ENCODE results near the gene AGAP1. TPM values are rescaled to one million over a fixed set of nuclear protein-coding genes. Genes with fewer than 3 reads are reported as not detected.

Gene AGAP1
- total RNA-seq, 1 donor, result 18.5 TPM

GRCh38 chr2:235641956-235642355 lies 148.1 kb downstream of the AGAP1 start:
- TF ChIP-seq CTCF (IDR thresholded peaks at IDR 0.05; ENCODE audit: extremely low read depth, low read depth, low read length), result no peak
- no peak overlapping the region for H2AFZ ChIP-seq (ENCODE audit: low read length)
- H3K79me2 ChIP-seq (ENCODE audit: insufficient read depth, low read length), result peaks cover 59% of the 10 kb centered on the region
- peaks cover 19% of the 10 kb centered on the region for H4K20me1 ChIP-seq (ENCODE audit: insufficient read depth, low read length)
- DNase-seq (ENCODE audit: insufficient read length, low spot score, missing footprints), result no peak
- H3K9me3 ChIP-seq (ENCODE audit: low read depth, low read length), result no peaks in the 10 kb centered on the region
- peak overlapping the region; percentile 69 for H3K4me2 ChIP-seq (ENCODE audit: insufficient read depth, low read length)
- H3K27ac ChIP-seq (ENCODE audit: low read depth, low read length), result peak overlapping the region; percentile 69
- no peaks in the 10 kb centered on the region for H3K36me3 ChIP-seq (ENCODE audit: insufficient read depth, low read length)
- H3K4me1 ChIP-seq (ENCODE audit: insufficient read depth, low read length), result peaks cover 41% of the 10 kb centered on the region
- H3K4me3 ChIP-seq (ENCODE audit: insufficient read depth, low read length), result no peak overlapping the region
- no peaks in the 10 kb centered on the region for H3K27me3 ChIP-seq (ENCODE audit: insufficient read depth, low read length)

GRCh38 chr2:235642446-235643098 lies 148.7 kb downstream of the AGAP1 start:
- peaks cover 41% of the 10 kb centered on the region for H3K4me1 ChIP-seq (ENCODE audit: insufficient read depth, low read length)
- H3K9me3 ChIP-seq (ENCODE audit: low read depth, low read length), result no peaks in the 10 kb centered on the region
- no peaks in the 10 kb centered on the region for H3K27me3 ChIP-seq (ENCODE audit: insufficient read depth, low read length)
- peak overlapping the region; percentile 14 for H3K4me2 ChIP-seq (ENCODE audit: insufficient read depth, low read length)
- H3K4me3 ChIP-seq (ENCODE audit: insufficient read depth, low read length), result no peak overlapping the region
- peak overlapping the region; percentile 69 for H3K27ac ChIP-seq (ENCODE audit: low read depth, low read length)
- H2AFZ ChIP-seq (ENCODE audit: low read length), result no peak overlapping the region
- no peak for DNase-seq (ENCODE audit: insufficient read length, low spot score, missing footprints)
- H3K36me3 ChIP-seq (ENCODE audit: insufficient read depth, low read length), result no peaks in the 10 kb centered on the region
- peaks cover 58% of the 10 kb centered on the region for H3K79me2 ChIP-seq (ENCODE audit: insufficient read depth, low read length)
- peak; percentile 32 for TF ChIP-seq CTCF (IDR thresholded peaks at IDR 0.05; ENCODE audit: extremely low read depth, low read depth, low read length)
- peaks cover 19% of the 10 kb centered on the region for H4K20me1 ChIP-seq (ENCODE audit: insufficient read depth, low read length)

GRCh38 chr2:235643680-235644511 lies 150.1 kb downstream of the AGAP1 start:
- Histone ChIP-seq H2AFZ (ENCODE audit: low read length) (no peak overlapping the region), H3K36me3 (ENCODE audit: insufficient read depth, low read length) (no peaks in the 10 kb centered on the region), H3K9me3 (ENCODE audit: low read depth, low read length) (no peaks in the 10 kb centered on the region), H3K4me3 (ENCODE audit: insufficient read depth, low read length) (no peak overlapping the region), H3K79me2 (ENCODE audit: insufficient read depth, low read length) (peaks cover 66% of the 10 kb centered on the region), H3K4me2 (ENCODE audit: insufficient read depth, low read length) (no peak overlapping the region), H3K27me3 (ENCODE audit: insufficient read depth, low read length) (no peaks in the 10 kb centered on the region), H4K20me1 (ENCODE audit: insufficient read depth, low read length) (peaks cover 21% of the 10 kb centered on the region), H3K4me1 (ENCODE audit: insufficient read depth, low read length) (peaks cover 39% of the 10 kb centered on the region), H3K27ac (ENCODE audit: low read depth, low read length) (no peak overlapping the region)
- no peak for DNase-seq (ENCODE audit: insufficient read length, low spot score, missing footprints)
- TF ChIP-seq CTCF (IDR thresholded peaks at IDR 0.05; ENCODE audit: extremely low read depth, low read depth, low read length), result no peak

GRCh38 chr2:235647264-235647663 lies 153.4 kb downstream of the AGAP1 start:
- no peak for DNase-seq (ENCODE audit: insufficient read length, low spot score, missing footprints)
- no peak overlapping the region for H3K4me2 ChIP-seq (ENCODE audit: insufficient read depth, low read length)
- peaks cover 23% of the 10 kb centered on the region for H4K20me1 ChIP-seq (ENCODE audit: insufficient read depth, low read length)
- no peaks in the 10 kb centered on the region for H3K36me3 ChIP-seq (ENCODE audit: insufficient read depth, low read length)
- no peaks in the 10 kb centered on the region for H3K27me3 ChIP-seq (ENCODE audit: insufficient read depth, low read length)
- H2AFZ ChIP-seq (ENCODE audit: low read length), result no peak overlapping the region
- peaks cover 7% of the 10 kb centered on the region for H3K4me1 ChIP-seq (ENCODE audit: insufficient read depth, low read length)
- H3K9me3 ChIP-seq (ENCODE audit: low read depth, low read length), result no peaks in the 10 kb centered on the region
- TF ChIP-seq CTCF (IDR thresholded peaks at IDR 0.05; ENCODE audit: extremely low read depth, low read depth, low read length), result no peak
- H3K27ac ChIP-seq (ENCODE audit: low read depth, low read length), result no peak overlapping the region
- H3K4me3 ChIP-seq (ENCODE audit: insufficient read depth, low read length), result no peak overlapping the region
- peaks cover 74% of the 10 kb centered on the region for H3K79me2 ChIP-seq (ENCODE audit: insufficient read depth, low read length)
